ENCODE results near the gene MROH7.
"Not testable (repeated sequence)": the region's sequence is repeated elsewhere in the genome, so short reads cannot be mapped to it uniquely, and the experiment has no call there.

Gene MROH7

GRCh38 chr1:54610601-54611580 is 30.7 kb upstream of the MROH7 start:
- no peak for DNase-seq

- no peak for DNase-seq
Observed at GRCh38 chr1:54611621-54612020, 30.0 kb upstream of the MROH7 start.

- no peak for DNase-seq
Observed at GRCh38 chr1:54614024-54614423, 27.6 kb upstream of the MROH7 start.

GRCh38 chr1:54614563-54614962 is 27.0 kb upstream of the MROH7 start:
- DNase-seq = no peak

GRCh38 chr1:54615531-54616279 is 25.9 kb upstream of the MROH7 start:
- DNase-seq = no peak

- DNase-seq = no peak
Observed at GRCh38 chr1:54619749-54620148, 21.8 kb upstream of the MROH7 start.

GRCh38 chr1:54623216-54624007 is 18.2 kb upstream of the MROH7 start, which contains the start of gene FAM151A:
TSS of gene FAM151A (minus strand) at chr1:54623525. CDS start at chr1:54623395, 130 bp downstream.
- DNase-seq = no peak

GRCh38 chr1:54624466-54625464 is 16.8 kb upstream of the MROH7 start:
- no peak for DNase-seq

GRCh38 chr1:54627196-54627595 is 14.4 kb upstream of the MROH7 start:
- DNase-seq = no peak

GRCh38 chr1:54635804-54636203 is 5.8 kb upstream of the MROH7 start:
- DNase-seq = not testable (repeated sequence)

- DNase-seq = not testable (repeated sequence)
Observed at GRCh38 chr1:54636461-54637446, 4.8 kb upstream of the MROH7 start.

- no peak for DNase-seq
Observed at GRCh38 chr1:54640361-54640760, 1.2 kb upstream of the MROH7 start.

GRCh38 chr1:54643736-54644135 is 2.1 kb downstream of the MROH7 start:
- no peak for DNase-seq

- DNase-seq = no peak
Observed at GRCh38 chr1:54645806-54646676, 4.5 kb downstream of the MROH7 start.

GRCh38 chr1:54649130-54649898 is 7.7 kb downstream of the MROH7 start:
- no peak for DNase-seq

- no peak for DNase-seq
Observed at GRCh38 chr1:54649921-54650320, 8.3 kb downstream of the MROH7 start.

- DNase-seq = no peak
Observed at GRCh38 chr1:54650417-54650816, 8.8 kb downstream of the MROH7 start.

- DNase-seq = no peak
Observed at GRCh38 chr1:54651608-54652007, 10.0 kb downstream of the MROH7 start.

All from CD4-positive, alpha-beta T cell treated with Interleukin-1 beta for 1 hour (primary cell).